ENCODE data around the gene YRDC.

GRCh38 chr1:37797750-37798345, 10.2 kb downstream of the YRDC start:
- TF ChIP-seq POLR2A (IDR thresholded peaks at IDR 0.05) = no peak
- TF ChIP-seq, protein P1, sequence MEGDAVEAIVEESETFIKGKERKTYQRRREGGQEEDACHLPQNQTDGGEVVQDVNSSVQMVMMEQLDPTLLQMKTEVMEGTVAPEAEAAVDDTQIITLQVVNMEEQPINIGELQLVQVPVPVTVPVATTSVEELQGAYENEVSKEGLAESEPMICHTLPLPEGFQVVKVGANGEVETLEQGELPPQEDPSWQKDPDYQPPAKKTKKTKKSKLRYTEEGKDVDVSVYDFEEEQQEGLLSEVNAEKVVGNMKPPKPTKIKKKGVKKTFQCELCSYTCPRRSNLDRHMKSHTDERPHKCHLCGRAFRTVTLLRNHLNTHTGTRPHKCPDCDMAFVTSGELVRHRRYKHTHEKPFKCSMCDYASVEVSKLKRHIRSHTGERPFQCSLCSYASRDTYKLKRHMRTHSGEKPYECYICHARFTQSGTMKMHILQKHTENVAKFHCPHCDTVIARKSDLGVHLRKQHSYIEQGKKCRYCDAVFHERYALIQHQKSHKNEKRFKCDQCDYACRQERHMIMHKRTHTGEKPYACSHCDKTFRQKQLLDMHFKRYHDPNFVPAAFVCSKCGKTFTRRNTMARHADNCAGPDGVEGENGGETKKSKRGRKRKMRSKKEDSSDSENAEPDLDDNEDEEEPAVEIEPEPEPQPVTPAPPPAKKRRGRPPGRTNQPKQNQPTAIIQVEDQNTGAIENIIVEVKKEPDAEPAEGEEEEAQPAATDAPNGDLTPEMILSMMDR (IDR thresholded peaks at IDR 0.05) = no peak
- no peak for TF ChIP-seq EP300 (IDR thresholded peaks at IDR 0.05)

Data from sigmoid colon (tissue), 4 donors.